HepG2 (cell line): ENCODE measurements around the gene CNOT6. TPM values are rescaled to one million over a fixed set of nuclear protein-coding genes. Genes with fewer than 3 reads are reported as not detected.

Experiments used
- ATAC-seq: fragments of 200-7000 bp; cut with Tn5 transposase; 3 replicates; pipeline ENCODE4 v1.9.1; 2020; ENCODE audit warnings: mild to moderate bottlenecking, moderate library complexity
- BruUV-seq: library from RNA; stranded (reverse); fragments of 400-500 nt; replicated peaks from 2 replicates; lab custom pipeline; 2021; lab: Mats Ljungman, UMichigan
- CTCF ChIA-PET: fragments of 300-600 bp; formaldehyde crosslinking; extraction: SDS; loops from one replicate; lab custom pipeline; 2021; ENCODE audit warnings: low total read pairs, inconsistent platforms, low intra/inter-chr PET ratio; lab: Yijun Ruan, JAX
- POLR2A ChIA-PET: fragments of 350-600 bp; sonication (Branson Sonifier 250); formaldehyde crosslinking; loops from one replicate; lab custom pipeline; 2020; ENCODE audit warnings: antibody characterized with exemption, inconsistent platforms; lab: Yijun Ruan, JAX
- DNase-seq: peaks from one replicate; pipeline ENCODE4 v3.0.0-alpha.2; 2015; ENCODE audit warnings: low spot score
- FAIRE-seq: peaks from 3 replicates; lab custom pipeline; 2011; peaks lifted over from hg19 to GRCh38; lab: Jason Lieb, UNC
- H2AFZ ChIP-seq: one replicate; pipeline ENCODE4 v1.6.1; 2011; ENCODE audit warnings: low read length, inconsistent platforms
- H3K27ac ChIP-seq: fragments of 300-600 bp; 3 replicates; pipeline ENCODE4 v1.8.0; 2011; ENCODE audit warnings: mixed run types, mild to moderate bottlenecking, mixed read lengths, low read length, inconsistent platforms; ENCODE audit not compliant: insufficient read depth; ENCODE audit errors: extremely low read length
- H3K27me3 ChIP-seq, 2 experiments: fragments of 200-600 bp in 1 of 2; 2 replicates in 1 of 2; 3 replicates in 1 of 2; pipeline versions ENCODE4 v1.6.0 to v1.8.0; 2011; ENCODE audit warnings: low read length in 2 of 2, mild to moderate bottlenecking in 2 of 2, moderate library complexity in 2 of 2, inconsistent platforms in 1 of 2; ENCODE audit not compliant: insufficient read depth in 2 of 2, control insufficient read depth in 1 of 2
- H3K36me3 ChIP-seq, 2 experiments: fragments of 200-600 bp in 1 of 2; replicated peaks in 1 of 2; 2 replicates in 1 of 2; 3 replicates in 1 of 2; pipeline versions ENCODE4 v1.5.1 to v1.8.0; 2011; ENCODE audit warnings: low read length in 2 of 2, inconsistent platforms in 1 of 2; ENCODE audit not compliant: insufficient read depth in 2 of 2, control insufficient read depth in 1 of 2
- H3K4me1 ChIP-seq: 2 replicates; pipeline ENCODE4 v1.5.1; 2012; ENCODE audit warnings: low read length, inconsistent platforms; ENCODE audit not compliant: insufficient read depth
- H3K4me2 ChIP-seq: 2 replicates; pipeline ENCODE4 v1.6.0; 2011; ENCODE audit warnings: low read depth, low read length, inconsistent platforms
- H3K4me3 ChIP-seq, 3 experiments: fragments of 200-600 bp in 1 of 3; sonication (generic), shearing (Covaris generic) in 1 of 3; replicated peaks in 1 of 3; 2 replicates each; pipeline ENCODE4 v1.5.1; 2011 to 2016; ENCODE audit warnings: low read length in 3 of 3, inconsistent platforms in 2 of 3, low read depth in 2 of 3, mild to moderate bottlenecking in 2 of 3, control low read depth in 1 of 3, mixed read lengths in 1 of 3; ENCODE audit not compliant: insufficient read depth in 1 of 3
- H3K79me2 ChIP-seq: one replicate; pipeline ENCODE4 v1.6.1; 2011; ENCODE audit warnings: low read length, inconsistent platforms; ENCODE audit not compliant: insufficient read depth
- H3K9ac ChIP-seq: 2 replicates; pipeline ENCODE4 v1.6.0; 2011; ENCODE audit warnings: mild to moderate bottlenecking, low read depth, low read length, inconsistent platforms; ENCODE audit not compliant: insufficient read depth
- H3K9me3 ChIP-seq: 2 replicates; pipeline ENCODE4 v1.5.1; 2012; ENCODE audit warnings: mild to moderate bottlenecking, low read length
- H4K20me1 ChIP-seq: 2 replicates; pipeline ENCODE4 v1.6.0; 2011; ENCODE audit warnings: inconsistent platforms, mild to moderate bottlenecking, low read length, moderate library complexity; ENCODE audit not compliant: insufficient read depth
- BCL6 ChIP-seq: IDR thresholded peaks from 2 replicates; pipeline ENCODE4 v1.6.1; 2016; ENCODE audit warnings: missing genetic modification reagents, missing compliant biosample characterization
- CAMTA2 ChIP-seq: sonication (generic); formaldehyde crosslinking; IDR thresholded peaks from 2 replicates; pipeline ENCODE4 v1.4.0; 2020; ENCODE audit warnings: mild to moderate bottlenecking, missing genetic modification reagents, borderline replicate concordance
- CCAR2 ChIP-seq: fragments of 200-400 bp; formaldehyde crosslinking; optimal IDR thresholded peaks from 2 replicates; pipeline ENCODE3; 2018; ENCODE audit warnings: low read depth, mild to moderate bottlenecking, low read length, moderate library complexity
- POLR2A ChIP-seq, 2 experiments: IDR thresholded peaks; 2 replicates each; pipeline ENCODE4 v1.6.1; 2011; ENCODE audit warnings: low read depth in 2 of 2, low read length in 2 of 2, mild to moderate bottlenecking in 1 of 2, moderate library complexity in 1 of 2; ENCODE audit not compliant: insufficient read depth in 1 of 2
- POLR2AphosphoS2 ChIP-seq: IDR thresholded peaks from 2 replicates; pipeline ENCODE4 v1.6.1; 2011; ENCODE audit warnings: low read depth, low read length, improper control_type of control experiment
- SNAPC2 ChIP-seq: sonication (generic); formaldehyde crosslinking; IDR thresholded peaks from 2 replicates; pipeline ENCODE4 v1.8.1; 2022; ENCODE audit warnings: mild to moderate bottlenecking, missing genetic modification reagents
- ZBTB38 ChIP-seq: sonication (generic); formaldehyde crosslinking; IDR thresholded peaks from 2 replicates; pipeline ENCODE4 v1.5.1; 2020; ENCODE audit warnings: mild to moderate bottlenecking, missing genetic modification reagents
- ZNF235 ChIP-seq: sonication (generic); formaldehyde crosslinking; IDR thresholded peaks from 2 replicates; pipeline ENCODE4 v1.8.1; 2023; ENCODE audit warnings: mild to moderate bottlenecking, missing genetic modification reagents, borderline replicate concordance
- ZNF3 ChIP-seq: IDR thresholded peaks from 2 replicates; pipeline ENCODE4 v1.7.0; 2017; ENCODE audit warnings: inconsistent platforms
- ZNF564 ChIP-seq: sonication (generic); formaldehyde crosslinking; IDR thresholded peaks from 2 replicates; pipeline ENCODE4 v1.8.1; 2023; ENCODE audit warnings: mild to moderate bottlenecking, missing genetic modification reagents
- ZNF605 ChIP-seq: sonication (generic); formaldehyde crosslinking; IDR thresholded peaks from 2 replicates; pipeline ENCODE4 v1.8.0; 2022; ENCODE audit warnings: mild to moderate bottlenecking, missing genetic modification reagents
- ZNF7 ChIP-seq: IDR thresholded peaks from 2 replicates; pipeline ENCODE4 v1.6.1; 2016; ENCODE audit warnings: missing biosample characterization, missing genetic modification reagents
- WGBS: methylation state at CpG from one replicate; pipeline ENCODE4 v1.1.6; 2017; ENCODE audit warnings: low lambda C conversion rate; 5-methylcytosine and 5-hydroxymethylcytosine counted together
- in situ Hi-C: cut with HindIII; loops from 2 replicates; pipeline ENCODE4 v1.10.0; 2017; ENCODE audit warnings: low pct_unique_long_range_greater_than_20kb; ENCODE audit not compliant: extremely low pct_ligation_motif_present
- intact Hi-C: fragments of 100-400 bp; cut with micrococcal nuclease; formaldehyde crosslinking; loops from one replicate; pipeline ENCODE4 v1.10.0; 2022; ENCODE audit not compliant: unreplicated experiment
- polyA plus RNA-seq, 8 experiments: library from polyadenylated mRNA; depleted of rRNA in 3 of 8; stranded (reverse) in 7 of 8; unstranded in 1 of 8; fragments of >200 nt; fragmentation: Illumina TruSeq in 4 of 8; extraction: Trizol in 4 of 8; gene quantifications; 2 replicates each; pipeline versions ENCODE4 v1.2.1 to v1.2.3, GENCODE V29; 2011 to 2016; ENCODE audit warnings: low read depth in 4 of 8, missing spikeins in 1 of 8, mixed read lengths in 1 of 8; ENCODE audit not compliant: insufficient read depth in 1 of 8
- total RNA-seq, 5 experiments: library from RNA; depleted of rRNA; stranded (reverse); fragments of >200 nt; fragmentation: Illumina TruSeq; extraction: Trizol; gene quantifications; 2 replicates each; pipeline ENCODE4 v1.2.3, GENCODE V29; 2016; ENCODE audit warnings: low read depth in 1 of 5
- TF ChIP-seq, protein P1 (sequence below): sonication (generic); formaldehyde crosslinking; IDR thresholded peaks from 2 replicates; pipeline ENCODE4 v1.4.0; 2020; ENCODE audit warnings: missing genetic modification reagents
- TF ChIP-seq, protein P2 (sequence below): sonication (generic); formaldehyde crosslinking; IDR thresholded peaks from 2 replicates; pipeline ENCODE4 v1.4.0; 2020; ENCODE audit warnings: missing genetic modification reagents
- TF ChIP-seq, protein P3 (sequence below): sonication (generic); formaldehyde crosslinking; IDR thresholded peaks from 2 replicates; pipeline ENCODE4 v1.5.0; 2020; ENCODE audit warnings: missing genetic modification reagents, mild to moderate bottlenecking, borderline replicate concordance
- TF ChIP-seq, protein P4 (sequence below): sonication (generic); formaldehyde crosslinking; IDR thresholded peaks from 2 replicates; pipeline ENCODE4 v1.5.1; 2020; ENCODE audit warnings: mild to moderate bottlenecking, missing genetic modification reagents, borderline replicate concordance

CNOT6 gene
- total and polyA plus RNA-seq, 2 of the 13 experiments (the other 11 are each of a cell fraction or from before 2014, with no cell fraction given), result 8.8 to 9.1 TPM

DNA sequence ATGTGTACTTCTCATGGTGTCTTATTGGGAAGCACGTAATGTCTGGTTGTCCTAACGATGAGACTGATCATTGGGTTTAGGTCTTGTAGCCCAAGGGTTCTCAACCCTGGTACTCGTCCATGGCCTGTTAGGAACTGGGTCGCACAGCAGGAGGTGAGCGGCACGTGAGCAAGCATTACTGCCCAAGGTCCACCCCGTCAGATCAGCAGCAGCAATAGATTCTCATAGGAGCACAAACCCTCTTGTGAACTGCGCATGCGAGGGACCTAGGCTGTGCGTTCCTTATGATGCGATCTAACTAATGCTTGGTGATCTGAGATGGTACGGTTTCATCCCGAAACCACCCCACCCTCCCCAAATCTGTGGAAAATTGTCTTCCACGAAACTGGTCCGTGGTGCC is 33.5 kb downstream of the CNOT6 start:
- peaks cover 54% of the 10 kb centered on the region for H3K79me2 ChIP-seq
- no TSS peak for BruUV-seq
- FAIRE-seq, result no peak
- in situ Hi-C loops, result no loop called here
- intact Hi-C loops, result no loop called here
- no peak overlapping the region for H3K9ac ChIP-seq
- no peaks in the 10 kb centered on the region for H3K27me3 ChIP-seq
- no peak for ATAC-seq
- CTCF ChIA-PET, result no interaction called here
- no peak overlapping the region for H3K4me3 ChIP-seq
- H3K27ac ChIP-seq, result no peak overlapping the region
- H3K4me1 ChIP-seq, result no peaks in the 10 kb centered on the region
- no peak overlapping the region for H3K4me2 ChIP-seq
- H2AFZ ChIP-seq, result no peak overlapping the region
- peaks cover 3 to 30% of the 10 kb centered on the region in 2 experiments; a peak in 4 of 5 replicates for H3K36me3 ChIP-seq
- no peak for DNase-seq
- no peaks in the 10 kb centered on the region for H3K9me3 ChIP-seq
- H4K20me1 ChIP-seq, result peaks cover 18% of the 10 kb centered on the region
- WGBS, result 96% methylated on average over 10 of the region's 15 CpGs
- POLR2A ChIA-PET, result no interaction called here
- TF ChIP-seq POLR2AphosphoS2 (no peak), ZNF3 (no peak), CCAR2 (no peak), ZBTB38 (peak; percentile 50; the same call in 1 of the 2 replicates), ZNF7 (CRISPR knock-in tag) (no peak), BCL6 (CRISPR knock-in tag) (no peak), CAMTA2 (CRISPR knock-in tag) (no peak), ZNF605 (CRISPR knock-in tag) (no peak), ZNF235 (no peak), POLR2A (IDR thresholded peaks at IDR 0.05; ENCODE audit: insufficient read depth in 1 of 2, low read depth in 2 of 2, low read length in 2 of 2) (no peak), ZNF564 (CRISPR knock-in tag) (no peak), SNAPC2 (CRISPR knock-in tag) (no peak)
- TF ChIP-seq, protein P1, sequence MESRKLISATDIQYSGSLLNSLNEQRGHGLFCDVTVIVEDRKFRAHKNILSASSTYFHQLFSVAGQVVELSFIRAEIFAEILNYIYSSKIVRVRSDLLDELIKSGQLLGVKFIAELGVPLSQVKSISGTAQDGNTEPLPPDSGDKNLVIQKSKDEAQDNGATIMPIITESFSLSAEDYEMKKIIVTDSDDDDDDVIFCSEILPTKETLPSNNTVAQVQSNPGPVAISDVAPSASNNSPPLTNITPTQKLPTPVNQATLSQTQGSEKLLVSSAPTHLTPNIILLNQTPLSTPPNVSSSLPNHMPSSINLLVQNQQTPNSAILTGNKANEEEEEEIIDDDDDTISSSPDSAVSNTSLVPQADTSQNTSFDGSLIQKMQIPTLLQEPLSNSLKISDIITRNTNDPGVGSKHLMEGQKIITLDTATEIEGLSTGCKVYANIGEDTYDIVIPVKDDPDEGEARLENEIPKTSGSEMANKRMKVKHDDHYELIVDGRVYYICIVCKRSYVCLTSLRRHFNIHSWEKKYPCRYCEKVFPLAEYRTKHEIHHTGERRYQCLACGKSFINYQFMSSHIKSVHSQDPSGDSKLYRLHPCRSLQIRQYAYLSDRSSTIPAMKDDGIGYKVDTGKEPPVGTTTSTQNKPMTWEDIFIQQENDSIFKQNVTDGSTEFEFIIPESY (CRISPR knock-in tag), result peak; percentile 77
- TF ChIP-seq, protein P2, sequence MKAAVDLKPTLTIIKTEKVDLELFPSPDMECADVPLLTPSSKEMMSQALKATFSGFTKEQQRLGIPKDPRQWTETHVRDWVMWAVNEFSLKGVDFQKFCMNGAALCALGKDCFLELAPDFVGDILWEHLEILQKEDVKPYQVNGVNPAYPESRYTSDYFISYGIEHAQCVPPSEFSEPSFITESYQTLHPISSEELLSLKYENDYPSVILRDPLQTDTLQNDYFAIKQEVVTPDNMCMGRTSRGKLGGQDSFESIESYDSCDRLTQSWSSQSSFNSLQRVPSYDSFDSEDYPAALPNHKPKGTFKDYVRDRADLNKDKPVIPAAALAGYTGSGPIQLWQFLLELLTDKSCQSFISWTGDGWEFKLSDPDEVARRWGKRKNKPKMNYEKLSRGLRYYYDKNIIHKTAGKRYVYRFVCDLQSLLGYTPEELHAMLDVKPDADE (CRISPR knock-in tag), result no peak
- TF ChIP-seq, protein P3, sequence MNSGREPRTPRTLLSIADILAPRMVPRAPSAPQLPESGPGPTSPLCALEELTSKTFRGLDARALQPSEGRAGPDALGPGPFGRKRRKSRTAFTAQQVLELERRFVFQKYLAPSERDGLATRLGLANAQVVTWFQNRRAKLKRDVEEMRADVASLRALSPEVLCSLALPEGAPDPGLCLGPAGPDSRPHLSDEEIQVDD (CRISPR knock-in tag), result no peak
- TF ChIP-seq, protein P4, sequence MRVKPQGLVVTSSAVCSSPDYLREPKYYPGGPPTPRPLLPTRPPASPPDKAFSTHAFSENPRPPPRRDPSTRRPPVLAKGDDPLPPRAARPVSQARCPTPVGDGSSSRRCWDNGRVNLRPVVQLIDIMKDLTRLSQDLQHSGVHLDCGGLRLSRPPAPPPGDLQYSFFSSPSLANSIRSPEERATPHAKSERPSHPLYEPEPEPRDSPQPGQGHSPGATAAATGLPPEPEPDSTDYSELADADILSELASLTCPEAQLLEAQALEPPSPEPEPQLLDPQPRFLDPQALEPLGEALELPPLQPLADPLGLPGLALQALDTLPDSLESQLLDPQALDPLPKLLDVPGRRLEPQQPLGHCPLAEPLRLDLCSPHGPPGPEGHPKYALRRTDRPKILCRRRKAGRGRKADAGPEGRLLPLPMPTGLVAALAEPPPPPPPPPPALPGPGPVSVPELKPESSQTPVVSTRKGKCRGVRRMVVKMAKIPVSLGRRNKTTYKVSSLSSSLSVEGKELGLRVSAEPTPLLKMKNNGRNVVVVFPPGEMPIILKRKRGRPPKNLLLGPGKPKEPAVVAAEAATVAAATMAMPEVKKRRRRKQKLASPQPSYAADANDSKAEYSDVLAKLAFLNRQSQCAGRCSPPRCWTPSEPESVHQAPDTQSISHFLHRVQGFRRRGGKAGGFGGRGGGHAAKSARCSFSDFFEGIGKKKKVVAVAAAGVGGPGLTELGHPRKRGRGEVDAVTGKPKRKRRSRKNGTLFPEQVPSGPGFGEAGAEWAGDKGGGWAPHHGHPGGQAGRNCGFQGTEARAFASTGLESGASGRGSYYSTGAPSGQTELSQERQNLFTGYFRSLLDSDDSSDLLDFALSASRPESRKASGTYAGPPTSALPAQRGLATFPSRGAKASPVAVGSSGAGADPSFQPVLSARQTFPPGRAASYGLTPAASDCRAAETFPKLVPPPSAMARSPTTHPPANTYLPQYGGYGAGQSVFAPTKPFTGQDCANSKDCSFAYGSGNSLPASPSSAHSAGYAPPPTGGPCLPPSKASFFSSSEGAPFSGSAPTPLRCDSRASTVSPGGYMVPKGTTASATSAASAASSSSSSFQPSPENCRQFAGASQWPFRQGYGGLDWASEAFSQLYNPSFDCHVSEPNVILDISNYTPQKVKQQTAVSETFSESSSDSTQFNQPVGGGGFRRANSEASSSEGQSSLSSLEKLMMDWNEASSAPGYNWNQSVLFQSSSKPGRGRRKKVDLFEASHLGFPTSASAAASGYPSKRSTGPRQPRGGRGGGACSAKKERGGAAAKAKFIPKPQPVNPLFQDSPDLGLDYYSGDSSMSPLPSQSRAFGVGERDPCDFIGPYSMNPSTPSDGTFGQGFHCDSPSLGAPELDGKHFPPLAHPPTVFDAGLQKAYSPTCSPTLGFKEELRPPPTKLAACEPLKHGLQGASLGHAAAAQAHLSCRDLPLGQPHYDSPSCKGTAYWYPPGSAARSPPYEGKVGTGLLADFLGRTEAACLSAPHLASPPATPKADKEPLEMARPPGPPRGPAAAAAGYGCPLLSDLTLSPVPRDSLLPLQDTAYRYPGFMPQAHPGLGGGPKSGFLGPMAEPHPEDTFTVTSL (CRISPR knock-in tag), result no peak
